HUES64 (cell line): ENCODE results near the gene SLC1A3.
"Not testable (repeated sequence)": the region's sequence is repeated elsewhere in the genome, so short reads cannot be mapped to it uniquely, and the experiment has no call there.

Experiments
- H3K27ac ChIP-seq: 2 replicates; pipeline ENCODE4 v1.7.0; 2013; ENCODE audit warnings: low read depth, low read length, inconsistent platforms
- H3K27me3 ChIP-seq: 2 replicates; pipeline ENCODE4 v1.6.1; 2013; ENCODE audit warnings: mild to moderate bottlenecking, low read length; ENCODE audit not compliant: insufficient read depth
- H3K36me3 ChIP-seq: 2 replicates; pipeline ENCODE4 v1.6.1; 2013; ENCODE audit warnings: mild to moderate bottlenecking, low read length; ENCODE audit not compliant: insufficient read depth
- H3K4me1 ChIP-seq: 2 replicates; pipeline ENCODE4 v1.6.1; 2013; ENCODE audit warnings: mild to moderate bottlenecking, low read length, moderate library complexity; ENCODE audit not compliant: insufficient read depth
- H3K4me3 ChIP-seq: 2 replicates; pipeline ENCODE4 v1.5.1; 2013; ENCODE audit warnings: mild to moderate bottlenecking, low read length, moderate library complexity
- H3K9ac ChIP-seq: 2 replicates; pipeline ENCODE4 v1.6.1; 2013; ENCODE audit warnings: mild to moderate bottlenecking, low read depth, low read length
- H3K9me3 ChIP-seq: 2 replicates; pipeline ENCODE4 v1.6.1; 2013; ENCODE audit warnings: low read depth, low read length; ENCODE audit not compliant: insufficient read depth
- WGBS: fragments of 150-250, 120-280 bp; methylation state at CpG from one replicate; pipeline ENCODE4 v1.1.7; 2013; ENCODE audit warnings: missing lambda C conversion rate; 5-methylcytosine and 5-hydroxymethylcytosine counted together

Gene SLC1A3

DNA sequence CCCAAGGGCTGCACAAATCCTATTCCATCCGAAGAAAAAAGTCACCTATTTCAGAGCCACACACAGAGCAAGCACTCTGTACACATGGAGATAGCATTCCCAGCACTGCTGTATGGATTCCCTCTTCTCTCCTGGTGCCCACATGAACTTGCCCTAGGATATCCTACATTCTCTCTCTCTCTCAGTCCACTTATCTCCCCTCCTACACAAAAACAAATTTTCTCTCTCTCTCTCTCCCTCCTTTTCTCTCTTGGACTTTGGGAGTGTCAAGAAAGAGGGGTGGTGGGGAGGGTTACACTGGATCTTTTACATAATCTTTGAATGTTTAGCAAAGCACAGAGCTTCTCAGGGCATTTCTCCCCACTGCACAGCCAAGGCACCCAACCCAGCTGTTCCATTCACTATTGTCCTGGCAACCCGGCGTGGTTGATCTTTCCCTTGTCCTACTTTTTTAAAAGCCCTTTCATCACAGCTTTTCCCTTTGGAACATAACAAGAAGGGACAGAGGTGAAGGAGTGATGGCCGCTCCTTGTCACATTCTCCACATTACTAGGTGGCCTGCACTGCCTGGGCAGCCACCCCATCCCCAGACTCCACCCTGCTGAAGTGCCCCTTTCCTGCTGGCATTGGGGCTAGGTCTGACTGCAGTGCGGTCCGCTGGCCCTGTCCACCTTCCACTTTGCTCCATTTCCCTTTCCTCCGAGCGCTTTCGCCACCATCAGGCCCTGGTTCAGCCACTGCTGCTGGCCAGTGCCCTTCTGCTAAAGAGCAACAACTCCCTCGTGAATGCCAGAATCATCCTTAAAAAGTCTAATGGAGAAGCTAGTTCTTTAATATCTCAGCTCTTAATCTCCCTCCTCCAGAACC is 22.2 kb upstream of the SLC1A3 start:
- H3K36me3 ChIP-seq = no peaks in the 10 kb centered on the region
- no peaks in the 10 kb centered on the region for H3K27me3 ChIP-seq
- no peak overlapping the region for H3K4me3 ChIP-seq
- no peaks in the 10 kb centered on the region for H3K9me3 ChIP-seq
- H3K4me1 ChIP-seq = no peaks in the 10 kb centered on the region
- no peak overlapping the region for H3K27ac ChIP-seq
- no peak overlapping the region for H3K9ac ChIP-seq
- 82% methylated on average over 10 of the region's 10 CpGs for WGBS

DNA sequence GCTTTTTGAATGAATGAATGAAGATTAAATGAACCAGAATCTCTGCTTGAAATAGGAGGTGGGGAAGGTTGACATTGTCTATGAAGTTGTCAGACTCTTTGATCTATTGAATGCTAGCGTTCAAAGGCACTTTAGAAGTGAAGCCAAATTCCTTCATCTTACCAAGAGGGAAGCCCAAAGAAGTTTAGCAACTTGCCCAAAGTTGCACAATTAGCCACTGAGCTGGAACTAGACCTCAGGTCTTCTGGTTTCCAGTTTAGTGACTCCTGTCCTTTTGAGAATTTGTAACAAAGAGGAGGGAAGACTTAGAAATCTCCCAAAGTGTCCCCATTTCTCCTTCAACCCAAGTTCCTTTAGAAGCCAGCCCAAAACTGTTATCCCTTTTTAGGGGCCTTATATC is 20.7 kb upstream of the SLC1A3 start:
- no peak overlapping the region for H3K9ac ChIP-seq
- H3K4me3 ChIP-seq = no peak overlapping the region
- WGBS = 77% methylated on average over 1 of the region's 1 CpG
- no peaks in the 10 kb centered on the region for H3K27me3 ChIP-seq
- no peaks in the 10 kb centered on the region for H3K36me3 ChIP-seq
- H3K9me3 ChIP-seq = no peaks in the 10 kb centered on the region
- no peak overlapping the region for H3K27ac ChIP-seq
- H3K4me1 ChIP-seq = peaks cover 6% of the 10 kb centered on the region

DNA sequence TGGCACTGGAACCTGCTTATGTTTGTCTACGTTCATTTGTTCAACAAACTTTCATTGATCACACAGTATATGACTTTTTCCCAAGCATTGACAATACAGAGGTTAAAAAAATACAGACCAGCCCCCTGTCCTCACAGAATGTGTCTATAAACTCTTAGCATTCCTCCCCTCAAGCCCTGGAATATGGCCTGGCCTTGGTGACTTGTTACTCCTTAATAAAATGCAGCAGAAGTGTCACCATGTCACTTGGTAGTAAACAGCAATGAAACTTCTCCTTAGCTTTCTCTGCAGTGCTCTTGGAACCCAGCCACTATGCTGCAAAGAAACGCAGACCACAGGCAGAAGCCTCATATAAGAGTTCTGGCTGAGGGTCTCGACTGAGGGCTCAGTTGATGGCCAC is 19.1 kb upstream of the SLC1A3 start:
- H3K4me1 ChIP-seq = peaks cover 16% of the 10 kb centered on the region
- 97% methylated on average over 3 of the region's 3 CpGs for WGBS
- H3K27me3 ChIP-seq = no peaks in the 10 kb centered on the region
- no peak overlapping the region for H3K9ac ChIP-seq
- H3K27ac ChIP-seq = no peak overlapping the region
- H3K4me3 ChIP-seq = no peak overlapping the region
- H3K36me3 ChIP-seq = no peaks in the 10 kb centered on the region
- no peaks in the 10 kb centered on the region for H3K9me3 ChIP-seq

DNA sequence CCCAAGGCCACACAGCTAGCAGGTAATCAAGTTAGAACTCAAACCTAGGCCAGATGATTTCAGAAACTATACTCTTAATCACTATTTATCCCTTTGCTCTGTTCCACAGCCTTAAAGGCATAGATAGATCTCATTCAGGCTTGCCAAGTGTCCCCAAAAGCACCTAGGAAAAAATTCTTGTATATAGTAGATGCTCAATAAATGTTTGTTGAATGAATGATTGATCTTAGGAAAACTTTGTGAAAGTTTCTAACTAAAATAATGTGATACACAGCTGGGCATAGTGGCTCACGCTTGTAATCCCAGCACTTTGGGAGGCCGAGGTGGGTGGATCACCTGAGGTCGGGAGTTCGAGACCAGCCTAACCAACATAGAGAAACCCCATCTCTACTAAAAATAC is 16.7 kb upstream of the SLC1A3 start:
- not testable (repeated sequence) for H3K36me3 ChIP-seq, H3K9me3 ChIP-seq, H3K9ac ChIP-seq, H3K27me3 ChIP-seq, H3K27ac ChIP-seq, H3K4me3 ChIP-seq
- 95% methylated on average over 4 of the region's 4 CpGs for WGBS
- peaks cover 16% of the 10 kb centered on the region for H3K4me1 ChIP-seq

DNA sequence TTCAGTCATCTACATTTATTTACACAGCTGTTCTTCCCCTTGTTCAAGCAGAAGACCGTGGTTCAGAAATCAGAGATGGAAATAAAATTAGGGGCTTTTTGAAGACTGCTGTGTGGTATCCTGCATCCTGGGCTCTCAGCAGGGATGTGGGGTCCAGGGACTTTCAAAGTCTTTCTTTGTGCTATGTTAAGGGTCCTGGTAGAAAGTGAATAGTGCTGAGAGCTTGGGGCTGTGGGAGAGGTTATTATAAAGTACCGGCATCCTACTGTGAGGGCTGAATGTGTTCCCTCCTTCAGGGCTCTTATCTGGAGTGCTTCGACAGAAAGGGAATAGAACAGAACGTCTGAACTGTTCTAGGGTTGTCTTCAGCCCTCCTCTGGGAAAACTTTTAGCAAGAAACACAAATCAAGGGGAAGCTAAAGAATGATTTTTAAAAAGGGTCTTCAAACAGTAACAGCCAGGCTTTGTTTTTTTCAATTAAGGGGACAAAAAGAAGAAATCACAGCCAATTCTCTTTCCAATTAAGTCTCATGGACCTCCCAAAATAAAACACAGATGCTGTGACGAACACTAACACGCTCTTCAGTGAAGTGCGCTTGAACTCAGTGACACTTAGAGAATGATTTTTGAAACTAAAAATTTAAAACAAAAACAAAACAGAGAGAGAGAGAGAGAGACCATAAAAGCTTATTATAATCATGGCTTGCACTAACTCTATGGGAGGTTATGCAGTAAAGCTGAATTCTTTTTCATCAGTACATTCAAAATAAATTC is 15.7 kb upstream of the SLC1A3 start:
- peak overlapping the region; percentile 72 for H3K27ac ChIP-seq
- no peak overlapping the region for H3K4me3 ChIP-seq
- no peaks in the 10 kb centered on the region for H3K9me3 ChIP-seq
- H3K9ac ChIP-seq = peak overlapping the region; percentile 38; the same call in 1 of the 2 replicates
- H3K27me3 ChIP-seq = no peaks in the 10 kb centered on the region
- H3K4me1 ChIP-seq = peaks cover 17% of the 10 kb centered on the region
- 29% methylated on average over 6 of the region's 7 CpGs for WGBS
- no peaks in the 10 kb centered on the region for H3K36me3 ChIP-seq

DNA sequence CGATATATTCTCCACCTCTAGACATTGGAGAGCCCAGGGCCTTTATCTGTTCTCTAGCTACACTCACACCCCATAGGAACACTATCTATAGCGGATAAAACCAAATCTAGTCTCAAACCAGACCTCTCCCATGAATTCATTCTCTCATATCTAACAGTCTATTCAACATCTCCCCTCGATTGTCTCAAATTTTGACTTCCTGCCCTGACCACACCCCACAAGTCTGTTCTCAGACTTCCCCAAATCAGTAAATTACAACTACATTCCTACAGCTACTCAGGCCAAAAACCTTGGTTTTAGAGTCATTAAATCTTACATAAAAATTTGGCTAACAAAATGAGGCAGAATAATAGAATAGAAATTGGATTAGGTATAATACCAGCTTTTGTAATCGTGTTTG is 12.5 kb upstream of the SLC1A3 start:
- Histone ChIP-seq H3K36me3 (no peaks in the 10 kb centered on the region), H3K9ac (no peak overlapping the region), H3K9me3 (no peaks in the 10 kb centered on the region), H3K4me1 (peaks cover 34% of the 10 kb centered on the region), H3K4me3 (no peak overlapping the region), H3K27ac (no peak overlapping the region), H3K27me3 (no peaks in the 10 kb centered on the region)
- WGBS = 93% methylated on average over 3 of the region's 4 CpGs

DNA sequence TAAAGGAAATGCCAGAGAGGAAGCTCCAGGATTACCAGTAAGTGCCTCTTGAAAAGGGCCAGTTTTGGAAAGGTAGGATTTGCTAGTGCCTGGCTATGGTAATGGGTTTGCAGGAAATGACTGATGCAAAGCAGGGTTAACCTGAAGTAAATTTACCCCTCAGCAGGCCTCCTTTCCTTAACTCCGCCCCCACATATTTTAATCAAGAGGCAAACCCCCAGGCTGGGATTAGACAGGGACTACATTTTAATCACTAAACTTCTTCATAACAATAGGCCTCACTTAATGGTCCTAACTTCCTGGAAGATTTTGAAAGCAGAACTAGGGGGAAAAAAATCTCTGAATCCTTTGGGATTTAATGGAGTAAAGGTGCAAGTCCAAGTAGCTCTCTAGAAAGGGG is 10.2 kb upstream of the SLC1A3 start:
- Histone ChIP-seq H3K4me1 (peaks cover 31% of the 10 kb centered on the region), H3K4me3 (peak overlapping the region; percentile 3; the same call in 1 of the 2 replicates), H3K9ac (no peak overlapping the region), H3K9me3 (no peaks in the 10 kb centered on the region), H3K27ac (peak overlapping the region; percentile 83), H3K36me3 (no peaks in the 10 kb centered on the region), H3K27me3 (no peaks in the 10 kb centered on the region)
- WGBS = 64% methylated on average over 1 of the region's 1 CpG

DNA sequence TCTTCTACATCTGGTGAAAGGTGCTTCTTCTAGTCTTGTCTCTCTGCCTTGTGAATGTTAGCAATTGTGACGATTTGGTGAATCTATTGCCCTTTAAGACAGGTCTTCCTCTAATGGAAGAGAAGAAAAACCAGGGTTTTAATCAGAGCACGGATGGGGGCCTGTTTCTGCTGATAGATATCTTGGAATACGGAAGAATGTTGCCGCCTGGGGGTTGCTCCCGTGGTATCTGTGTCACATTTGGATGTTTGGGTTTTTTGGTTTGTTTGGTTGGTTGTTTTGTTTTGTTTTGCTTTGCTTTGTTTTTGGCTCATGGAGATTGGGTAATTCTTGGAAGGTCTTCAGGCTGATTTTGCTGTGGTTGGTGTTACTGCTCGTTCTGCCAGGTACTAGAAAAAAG is 9.7 kb upstream of the SLC1A3 start:
- Histone ChIP-seq H3K36me3 (no peaks in the 10 kb centered on the region), H3K27me3 (no peaks in the 10 kb centered on the region), H3K9me3 (no peaks in the 10 kb centered on the region), H3K4me1 (peaks cover 29% of the 10 kb centered on the region), H3K27ac (peak overlapping the region; percentile 83), H3K9ac (peak overlapping the region; percentile 3; the same call in 1 of the 2 replicates), H3K4me3 (peak overlapping the region; percentile 3)
- WGBS = 57% methylated on average over 5 of the region's 6 CpGs

DNA sequence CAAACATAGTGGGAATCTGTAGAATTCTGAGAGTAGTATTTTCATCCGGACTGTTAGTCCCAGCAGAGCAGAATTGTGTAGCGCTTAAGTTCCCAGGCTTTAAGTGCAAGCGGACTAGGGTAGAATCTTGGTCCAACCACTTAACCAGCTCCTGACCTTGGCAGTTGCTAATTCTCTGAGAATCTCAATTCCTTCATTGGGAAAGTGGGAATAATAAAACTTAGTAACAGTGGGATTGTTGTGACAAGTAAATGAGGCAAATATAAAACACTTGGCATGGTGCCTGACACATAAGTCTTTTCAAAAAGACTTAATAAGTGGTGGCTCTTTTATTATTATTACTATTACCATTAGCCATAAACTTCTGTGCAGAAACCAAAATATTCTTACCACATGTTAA is 8.4 kb upstream of the SLC1A3 start:
- Histone ChIP-seq H3K27me3 (no peaks in the 10 kb centered on the region), H3K9me3 (no peaks in the 10 kb centered on the region), H3K9ac (no peak overlapping the region), H3K4me1 (peaks cover 32% of the 10 kb centered on the region), H3K36me3 (no peaks in the 10 kb centered on the region), H3K4me3 (no peak overlapping the region), H3K27ac (no peak overlapping the region)
- 94% methylated on average over 3 of the region's 3 CpGs for WGBS

DNA sequence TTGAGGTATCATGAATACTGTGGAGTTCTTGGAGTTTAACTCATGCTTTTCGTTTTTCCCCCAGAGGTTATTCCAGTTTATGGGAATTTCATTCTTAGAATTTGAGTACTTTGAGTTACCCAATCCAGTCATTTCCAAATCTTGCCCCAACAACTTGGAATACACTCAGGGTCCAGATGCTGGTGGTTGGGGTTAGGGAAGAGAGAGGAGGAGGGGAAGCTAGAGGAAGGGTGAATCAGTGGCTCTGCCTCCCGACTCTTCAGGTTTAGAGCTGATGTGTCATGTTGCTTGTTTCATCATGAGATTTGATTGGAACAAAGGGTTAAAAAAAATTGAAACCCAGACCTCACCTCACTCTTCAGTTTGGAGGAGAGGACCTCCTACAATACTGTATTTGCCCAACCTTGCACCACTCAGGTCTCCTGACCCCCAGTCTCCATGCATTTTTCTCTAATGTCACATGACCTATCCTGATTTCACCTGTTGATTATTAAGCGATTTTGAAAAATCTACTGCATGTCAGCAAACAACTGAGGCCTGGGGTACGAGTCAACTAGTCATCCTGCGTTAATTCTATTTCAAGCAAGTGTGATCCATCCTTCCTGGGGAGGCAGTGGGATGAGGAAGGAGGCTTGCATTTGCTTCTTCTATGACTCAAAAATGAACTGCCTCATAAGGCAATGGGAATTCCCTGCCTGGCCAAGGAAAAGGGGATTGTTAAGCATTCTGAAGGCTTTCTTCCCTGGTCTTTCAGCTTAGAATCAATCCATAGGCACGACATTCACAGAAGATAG is 6.2 kb upstream of the SLC1A3 start:
- Histone ChIP-seq H3K9ac (no peak overlapping the region), H3K4me3 (no peak overlapping the region), H3K9me3 (no peaks in the 10 kb centered on the region), H3K27me3 (no peaks in the 10 kb centered on the region), H3K36me3 (no peaks in the 10 kb centered on the region), H3K27ac (no peak overlapping the region), H3K4me1 (peaks cover 45% of the 10 kb centered on the region)
- WGBS = 88% methylated on average over 5 of the region's 6 CpGs
